GM13976 (cell line): ENCODE data around the gene EPHA10.

ENCODE experiments used
- DNase-seq: peaks from one replicate; pipeline ENCODE4 v3.0.0; 2012; ENCODE audit warnings: low spot score
- in situ Hi-C: fragments of 300-500 bp; cut with MboI; formaldehyde crosslinking; loops from one replicate; pipeline ENCODE4 v1.12.0; 2022; ENCODE audit warnings: low sequenced_read_pairs, mixed read lengths, inconsistent platforms; ENCODE audit not compliant: unreplicated experiment
- TF ChIP-seq, protein P1 (sequence below): IDR thresholded peaks from 2 replicates; pipeline ENCODE4 v1.5.1; 2012; ENCODE audit warnings: borderline replicate concordance, mild to moderate bottlenecking; ENCODE audit not compliant: insufficient read depth; ENCODE audit errors: extremely low read depth, missing control alignments, control extremely low read depth

The EPHA10 gene

DNA sequence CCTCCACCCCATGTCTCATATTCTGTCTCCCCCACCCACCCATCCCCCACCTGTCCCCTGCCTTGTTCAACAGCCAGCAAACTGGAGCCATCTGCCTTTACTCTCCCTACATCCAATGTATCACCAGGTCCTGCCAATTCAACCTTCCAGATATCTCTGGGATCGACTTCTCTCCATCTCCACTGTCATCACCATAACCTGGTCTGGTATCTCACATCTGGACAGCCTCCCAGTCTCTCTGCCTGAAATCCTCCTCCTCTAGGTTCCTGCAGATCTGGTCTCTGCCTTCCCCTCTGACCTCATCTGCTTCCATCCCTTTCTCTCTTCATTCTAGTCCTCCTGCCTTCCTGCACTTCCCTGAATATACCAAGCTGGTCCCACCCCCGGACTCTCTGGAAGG is 94.8 kb downstream of the EPHA10 start:
- DNase-seq, result no peak
- TF ChIP-seq, protein P1, sequence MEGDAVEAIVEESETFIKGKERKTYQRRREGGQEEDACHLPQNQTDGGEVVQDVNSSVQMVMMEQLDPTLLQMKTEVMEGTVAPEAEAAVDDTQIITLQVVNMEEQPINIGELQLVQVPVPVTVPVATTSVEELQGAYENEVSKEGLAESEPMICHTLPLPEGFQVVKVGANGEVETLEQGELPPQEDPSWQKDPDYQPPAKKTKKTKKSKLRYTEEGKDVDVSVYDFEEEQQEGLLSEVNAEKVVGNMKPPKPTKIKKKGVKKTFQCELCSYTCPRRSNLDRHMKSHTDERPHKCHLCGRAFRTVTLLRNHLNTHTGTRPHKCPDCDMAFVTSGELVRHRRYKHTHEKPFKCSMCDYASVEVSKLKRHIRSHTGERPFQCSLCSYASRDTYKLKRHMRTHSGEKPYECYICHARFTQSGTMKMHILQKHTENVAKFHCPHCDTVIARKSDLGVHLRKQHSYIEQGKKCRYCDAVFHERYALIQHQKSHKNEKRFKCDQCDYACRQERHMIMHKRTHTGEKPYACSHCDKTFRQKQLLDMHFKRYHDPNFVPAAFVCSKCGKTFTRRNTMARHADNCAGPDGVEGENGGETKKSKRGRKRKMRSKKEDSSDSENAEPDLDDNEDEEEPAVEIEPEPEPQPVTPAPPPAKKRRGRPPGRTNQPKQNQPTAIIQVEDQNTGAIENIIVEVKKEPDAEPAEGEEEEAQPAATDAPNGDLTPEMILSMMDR, result no peak
- in situ Hi-C loops, result loop anchor here (10.0 kb wide), 1 partner anchor 65 kb away; no protein-coding TSS in a partner anchor

DNA sequence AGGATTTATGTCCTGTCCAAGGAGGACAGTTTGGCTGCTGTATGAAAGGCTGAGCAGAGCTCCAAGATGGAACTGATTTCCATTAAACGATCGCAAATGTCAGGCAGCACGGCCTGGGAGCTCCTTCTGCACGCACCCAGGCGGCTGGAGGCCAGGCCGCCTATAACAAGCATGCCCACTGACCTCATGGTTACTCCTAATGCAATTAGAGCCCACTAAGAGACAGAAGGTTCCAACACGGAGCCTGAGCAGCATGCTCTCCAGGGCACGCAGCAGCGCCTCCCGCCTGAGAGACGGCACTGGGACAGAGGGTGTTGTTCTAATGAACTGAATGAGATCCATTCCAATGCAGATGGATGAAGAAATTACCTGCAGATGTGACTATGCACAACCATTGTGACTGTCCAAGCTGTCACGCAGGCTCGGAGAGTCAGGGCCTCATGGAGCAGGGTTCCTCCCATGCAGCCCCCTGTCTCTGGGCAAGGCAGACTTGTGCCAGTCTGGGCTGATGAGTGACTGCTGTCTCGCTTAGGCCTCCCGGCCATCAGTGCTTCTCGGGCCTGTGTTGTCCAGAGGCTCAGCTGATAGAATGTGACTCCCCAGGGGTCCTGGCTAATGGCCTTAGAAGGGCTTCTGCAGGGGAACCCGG is 97.8 kb downstream of the EPHA10 start:
- in situ Hi-C loops, result no loop called here
- DNase-seq, result no peak
- TF ChIP-seq, protein P1, result no peak

DNA sequence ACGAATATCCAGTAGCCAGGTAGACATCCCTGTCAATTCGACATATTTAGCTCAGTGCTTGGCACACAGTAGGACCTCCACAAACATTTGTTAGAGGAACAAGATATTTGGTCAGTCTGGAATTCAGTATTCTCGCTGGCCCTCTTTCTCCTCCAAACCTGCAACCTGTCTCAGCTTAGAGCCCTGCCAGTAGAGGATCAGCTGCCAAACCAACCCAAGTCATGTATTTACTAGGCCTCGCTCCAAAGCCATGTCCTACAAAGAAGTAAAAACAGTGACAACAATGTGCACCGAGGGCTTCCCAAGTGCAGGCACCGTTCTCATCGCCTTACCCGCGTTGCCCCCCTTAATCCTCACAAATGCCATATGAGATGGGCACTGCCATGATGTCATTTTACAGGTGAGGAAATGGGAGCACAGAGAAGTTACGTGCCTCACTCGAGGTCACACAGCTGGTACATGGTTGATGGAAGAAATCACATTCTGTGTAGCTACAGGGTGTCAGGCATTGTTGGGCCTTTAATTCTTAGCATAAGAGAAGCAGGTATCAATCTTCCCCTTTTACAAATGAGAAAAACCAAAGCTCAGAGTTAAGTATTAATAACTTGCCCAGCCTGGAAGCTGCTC is 98.6 kb downstream of the EPHA10 start:
- no peak for DNase-seq
- in situ Hi-C loops, result no loop called here

More for the DNA sequence above, 98.6 kb downstream of the EPHA10 start:
- TF ChIP-seq, protein P1, result no peak
